ENCODE measurements around the gene GDPD5. TPM values are rescaled to one million over a fixed set of nuclear protein-coding genes. Genes with fewer than 3 reads are reported as not detected.

The GDPD5 gene
- total and polyA plus RNA-seq, 9 donors: 12.8 to 33.2 (median 20.7) TPM

- no peak overlapping the region for H3K4me3 ChIP-seq (ENCODE audit: low read length)
- WGBS (ENCODE audit: insufficient coverage): no CpG with 5 or more reads among the region's 6 CpGs
- peaks cover 5% of the 10 kb centered on the region for H3K4me1 ChIP-seq (ENCODE audit: control insufficient read depth, insufficient read depth, low read length)
- H3K27me3 ChIP-seq (ENCODE audit: control insufficient read depth, insufficient read depth, low read length): peaks cover 2% of the 10 kb centered on the region
- no peak overlapping the region for H3K27ac ChIP-seq (ENCODE audit: low read length)
- H3K9me3 ChIP-seq (replicated peaks; ENCODE audit: control insufficient read depth, low read depth, low read length): no peaks in the 10 kb centered on the region
- no peak for DNase-seq
- H3K36me3 ChIP-seq (ENCODE audit: control insufficient read depth, insufficient read depth, low read length): no peaks in the 10 kb centered on the region
Measured at GRCh38 chr11:75492181-75492820, 33.4 kb downstream of the GDPD5 start.

GRCh38 chr11:75491465-75491864 is 34.3 kb downstream of the GDPD5 start:
- H3K36me3 ChIP-seq (ENCODE audit: control insufficient read depth, insufficient read depth, low read length): no peaks in the 10 kb centered on the region
- WGBS (ENCODE audit: insufficient coverage): no CpG with 5 or more reads among the region's 2 CpGs
- H3K27me3 ChIP-seq (ENCODE audit: control insufficient read depth, insufficient read depth, low read length): peaks cover 2% of the 10 kb centered on the region
- H3K27ac ChIP-seq (ENCODE audit: low read length): no peak overlapping the region
- no peaks in the 10 kb centered on the region for H3K9me3 ChIP-seq (replicated peaks; ENCODE audit: control insufficient read depth, low read depth, low read length)
- H3K4me1 ChIP-seq (ENCODE audit: control insufficient read depth, insufficient read depth, low read length): peaks cover 5% of the 10 kb centered on the region
- DNase-seq: no peak
- no peak overlapping the region for H3K4me3 ChIP-seq (ENCODE audit: low read length)

GRCh38 chr11:75490221-75491181 is 35.2 kb downstream of the GDPD5 start:
- WGBS (ENCODE audit: insufficient coverage): 55% methylated on average over 9 of the region's 13 CpGs
- Histone ChIP-seq H3K27ac (ENCODE audit: low read length) (no peak overlapping the region), H3K4me1 (ENCODE audit: control insufficient read depth, insufficient read depth, low read length) (no peaks in the 10 kb centered on the region), H3K9me3 (replicated peaks; ENCODE audit: control insufficient read depth, low read depth, low read length) (no peaks in the 10 kb centered on the region), H3K4me3 (ENCODE audit: low read length) (no peak overlapping the region), H3K36me3 (ENCODE audit: control insufficient read depth, insufficient read depth, low read length) (no peaks in the 10 kb centered on the region), H3K27me3 (ENCODE audit: control insufficient read depth, insufficient read depth, low read length) (peaks cover 2% of the 10 kb centered on the region)
- no peak for DNase-seq

GRCh38 chr11:75487365-75487764 is 38.4 kb downstream of the GDPD5 start:
- peaks cover 7% of the 10 kb centered on the region for H3K4me1 ChIP-seq (ENCODE audit: control insufficient read depth, insufficient read depth, low read length)
- no peak for DNase-seq
- 66% methylated on average over 4 of the region's 4 CpGs for WGBS (ENCODE audit: insufficient coverage)

GRCh38 chr11:75485742-75486141 is 40.0 kb downstream of the GDPD5 start:
- H3K27ac ChIP-seq (ENCODE audit: low read length): no peak overlapping the region
- no CpG with 5 or more reads among the region's 4 CpGs for WGBS (ENCODE audit: insufficient coverage)
- H3K4me3 ChIP-seq (ENCODE audit: low read length): no peak overlapping the region
- H3K9me3 ChIP-seq (replicated peaks; ENCODE audit: control insufficient read depth, low read depth, low read length): no peaks in the 10 kb centered on the region
- H3K36me3 ChIP-seq (ENCODE audit: control insufficient read depth, insufficient read depth, low read length): no peaks in the 10 kb centered on the region
- no peak for DNase-seq
- H3K4me1 ChIP-seq (ENCODE audit: control insufficient read depth, insufficient read depth, low read length): peaks cover 11% of the 10 kb centered on the region
- H3K27me3 ChIP-seq (ENCODE audit: control insufficient read depth, insufficient read depth, low read length): peaks cover 2% of the 10 kb centered on the region

More at GRCh38 chr11:75487365-75487764, 38.4 kb downstream of the GDPD5 start:
- Histone ChIP-seq H3K27ac (ENCODE audit: low read length) (no peak overlapping the region), H3K27me3 (ENCODE audit: control insufficient read depth, insufficient read depth, low read length) (peaks cover 2% of the 10 kb centered on the region), H3K9me3 (replicated peaks; ENCODE audit: control insufficient read depth, low read depth, low read length) (no peaks in the 10 kb centered on the region), H3K4me3 (ENCODE audit: low read length) (no peak overlapping the region), H3K36me3 (ENCODE audit: control insufficient read depth, insufficient read depth, low read length) (no peaks in the 10 kb centered on the region)

- H3K36me3 ChIP-seq (ENCODE audit: control insufficient read depth, insufficient read depth, low read length): no peaks in the 10 kb centered on the region
- H3K27me3 ChIP-seq (ENCODE audit: control insufficient read depth, insufficient read depth, low read length): peaks cover 2% of the 10 kb centered on the region
- no peak overlapping the region for H3K27ac ChIP-seq (ENCODE audit: low read length)
- no peak for DNase-seq
- H3K4me1 ChIP-seq (ENCODE audit: control insufficient read depth, insufficient read depth, low read length): peaks cover 17% of the 10 kb centered on the region
- 60% methylated on average over 14 of the region's 14 CpGs for WGBS (ENCODE audit: insufficient coverage)
- H3K4me3 ChIP-seq (ENCODE audit: low read length): no peak overlapping the region
- no peaks in the 10 kb centered on the region for H3K9me3 ChIP-seq (replicated peaks; ENCODE audit: control insufficient read depth, low read depth, low read length)
Measured at GRCh38 chr11:75482931-75483469, 42.7 kb downstream of the GDPD5 start.

GRCh38 chr11:75481922-75482606 is 43.7 kb downstream of the GDPD5 start:
- Histone ChIP-seq H3K27me3 (ENCODE audit: control insufficient read depth, insufficient read depth, low read length) (no peaks in the 10 kb centered on the region), H3K27ac (ENCODE audit: low read length) (no peak overlapping the region), H3K36me3 (ENCODE audit: control insufficient read depth, insufficient read depth, low read length) (no peaks in the 10 kb centered on the region), H3K4me3 (ENCODE audit: low read length) (no peak overlapping the region), H3K4me1 (ENCODE audit: control insufficient read depth, insufficient read depth, low read length) (peaks cover 20% of the 10 kb centered on the region), H3K9me3 (replicated peaks; ENCODE audit: control insufficient read depth, low read depth, low read length) (no peaks in the 10 kb centered on the region)
- DNase-seq: no peak
- 67% methylated on average over 6 of the region's 12 CpGs for WGBS (ENCODE audit: insufficient coverage)

- H3K36me3 ChIP-seq (ENCODE audit: control insufficient read depth, insufficient read depth, low read length): no peaks in the 10 kb centered on the region
- 100% methylated on average over 2 of the region's 9 CpGs for WGBS (ENCODE audit: insufficient coverage)
- no peak overlapping the region for H3K4me3 ChIP-seq (ENCODE audit: low read length)
- DNase-seq: no peak
- no peaks in the 10 kb centered on the region for H3K27me3 ChIP-seq (ENCODE audit: control insufficient read depth, insufficient read depth, low read length)
- H3K27ac ChIP-seq (ENCODE audit: low read length): no peak overlapping the region
- no peaks in the 10 kb centered on the region for H3K9me3 ChIP-seq (replicated peaks; ENCODE audit: control insufficient read depth, low read depth, low read length)
- peaks cover 27% of the 10 kb centered on the region for H3K4me1 ChIP-seq (ENCODE audit: control insufficient read depth, insufficient read depth, low read length)
Measured at GRCh38 chr11:75481223-75481921, 44.4 kb downstream of the GDPD5 start.

GRCh38 chr11:75480185-75481175 is 45.3 kb downstream of the GDPD5 start:
- peaks cover 36% of the 10 kb centered on the region for H3K4me1 ChIP-seq (ENCODE audit: control insufficient read depth, insufficient read depth, low read length)
- H3K36me3 ChIP-seq (ENCODE audit: control insufficient read depth, insufficient read depth, low read length): no peaks in the 10 kb centered on the region
- no peak overlapping the region for H3K27ac ChIP-seq (ENCODE audit: low read length)
- H3K27me3 ChIP-seq (ENCODE audit: control insufficient read depth, insufficient read depth, low read length): no peaks in the 10 kb centered on the region
- 66% methylated on average over 5 of the region's 10 CpGs for WGBS (ENCODE audit: insufficient coverage)
- H3K9me3 ChIP-seq (replicated peaks; ENCODE audit: control insufficient read depth, low read depth, low read length): no peaks in the 10 kb centered on the region
- no peak overlapping the region for H3K4me3 ChIP-seq (ENCODE audit: low read length)
- DNase-seq: no peak
